ENCODE data around the gene SAMD11. TPM values are rescaled to one million over a fixed set of nuclear protein-coding genes. Genes with fewer than 3 reads are reported as not detected.

Gene SAMD11
- total RNA-seq, 1 donor from 2014 or later = 33.9 TPM

GRCh38 chr1:917076-917459, 6.7 kb upstream of the SAMD11 start:
- peaks cover 30% of the 10 kb centered on the region for H3K4me1 ChIP-seq
- no peak for DNase-seq (ENCODE audit: extremely low spot score in 2 of 2)
- H3K27ac ChIP-seq = no peak overlapping the region
- H3K4me3 ChIP-seq = no peak overlapping the region
- H3K27me3 ChIP-seq = no peaks in the 10 kb centered on the region
- no peaks in the 10 kb centered on the region for H3K36me3 ChIP-seq
- intact Hi-C loops (cut with DNase I) = no loop called here
- TF ChIP-seq POLR2A (IDR thresholded peaks at IDR 0.05) (no peak), POLR2AphosphoS5 (IDR thresholded peaks at IDR 0.05; ENCODE audit: insufficient read depth in 1 of 2, low read depth in 1 of 2) (no peak)
- TF ChIP-seq, protein P1, sequence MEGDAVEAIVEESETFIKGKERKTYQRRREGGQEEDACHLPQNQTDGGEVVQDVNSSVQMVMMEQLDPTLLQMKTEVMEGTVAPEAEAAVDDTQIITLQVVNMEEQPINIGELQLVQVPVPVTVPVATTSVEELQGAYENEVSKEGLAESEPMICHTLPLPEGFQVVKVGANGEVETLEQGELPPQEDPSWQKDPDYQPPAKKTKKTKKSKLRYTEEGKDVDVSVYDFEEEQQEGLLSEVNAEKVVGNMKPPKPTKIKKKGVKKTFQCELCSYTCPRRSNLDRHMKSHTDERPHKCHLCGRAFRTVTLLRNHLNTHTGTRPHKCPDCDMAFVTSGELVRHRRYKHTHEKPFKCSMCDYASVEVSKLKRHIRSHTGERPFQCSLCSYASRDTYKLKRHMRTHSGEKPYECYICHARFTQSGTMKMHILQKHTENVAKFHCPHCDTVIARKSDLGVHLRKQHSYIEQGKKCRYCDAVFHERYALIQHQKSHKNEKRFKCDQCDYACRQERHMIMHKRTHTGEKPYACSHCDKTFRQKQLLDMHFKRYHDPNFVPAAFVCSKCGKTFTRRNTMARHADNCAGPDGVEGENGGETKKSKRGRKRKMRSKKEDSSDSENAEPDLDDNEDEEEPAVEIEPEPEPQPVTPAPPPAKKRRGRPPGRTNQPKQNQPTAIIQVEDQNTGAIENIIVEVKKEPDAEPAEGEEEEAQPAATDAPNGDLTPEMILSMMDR (IDR thresholded peaks at IDR 0.05) = no peak
- H3K9me3 ChIP-seq = no peaks in the 10 kb centered on the region

DNA sequence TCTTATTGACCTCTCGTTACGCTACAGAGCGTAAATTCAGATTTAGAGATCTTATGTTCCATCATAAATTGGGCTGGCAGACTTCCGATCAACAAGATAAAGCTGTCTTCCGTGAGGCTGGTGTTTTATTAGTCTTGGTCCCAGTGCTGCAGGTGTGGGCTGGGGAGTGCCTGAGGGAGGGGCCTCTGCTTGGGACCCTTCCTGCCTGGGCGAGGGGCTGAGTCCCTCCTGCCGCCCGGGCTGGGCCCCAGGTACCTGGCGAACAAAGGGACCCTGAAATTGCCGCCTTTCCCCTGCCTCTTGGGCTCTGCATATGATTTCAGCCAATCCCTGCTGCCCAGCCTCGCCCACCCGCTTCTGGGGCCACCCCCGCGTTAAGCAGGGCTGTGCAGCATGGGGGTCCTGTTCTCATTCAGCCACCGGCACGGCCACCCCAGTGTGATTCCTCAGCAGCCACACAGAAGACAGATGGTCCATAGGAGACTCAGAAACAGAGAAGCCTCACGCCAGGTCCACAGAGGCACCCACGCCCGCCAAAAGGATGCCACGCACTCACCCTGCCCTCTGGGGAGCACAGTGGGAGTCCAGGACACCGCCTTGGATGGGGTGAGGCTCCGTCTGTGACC, 6.1 kb upstream of the SAMD11 start:
- Histone ChIP-seq H3K9me3 (no peaks in the 10 kb centered on the region), H3K36me3 (no peaks in the 10 kb centered on the region), H3K4me3 (no peak overlapping the region), H3K4me1 (peaks cover 30% of the 10 kb centered on the region), H3K27me3 (no peaks in the 10 kb centered on the region), H3K27ac (no peak overlapping the region)
- no peak for DNase-seq (ENCODE audit: extremely low spot score in 2 of 2)
- no peak for TF ChIP-seq POLR2A (IDR thresholded peaks at IDR 0.05)
- TF ChIP-seq POLR2AphosphoS5 (IDR thresholded peaks at IDR 0.05; ENCODE audit: insufficient read depth in 1 of 2, low read depth in 1 of 2) = no peak
- TF ChIP-seq, protein P1 (IDR thresholded peaks at IDR 0.05) = no peak
- intact Hi-C loops (cut with DNase I) = no loop called here

- Histone ChIP-seq H3K9me3 (no peaks in the 10 kb centered on the region), H3K4me1 (peaks cover 38% of the 10 kb centered on the region), H3K27ac (no peak overlapping the region), H3K27me3 (no peaks in the 10 kb centered on the region), H3K36me3 (no peaks in the 10 kb centered on the region), H3K4me3 (no peak overlapping the region)
- TF ChIP-seq, protein P1 (IDR thresholded peaks at IDR 0.05) = no peak
- TF ChIP-seq POLR2AphosphoS5 (IDR thresholded peaks at IDR 0.05; ENCODE audit: insufficient read depth in 1 of 2, low read depth in 1 of 2) (no peak), POLR2A (IDR thresholded peaks at IDR 0.05) (no peak)
- intact Hi-C loops (cut with DNase I) = no loop called here
- no peak for DNase-seq (ENCODE audit: extremely low spot score in 2 of 2)
Observed at GRCh38 chr1:918353-918752, 5.4 kb upstream of the SAMD11 start.

DNA sequence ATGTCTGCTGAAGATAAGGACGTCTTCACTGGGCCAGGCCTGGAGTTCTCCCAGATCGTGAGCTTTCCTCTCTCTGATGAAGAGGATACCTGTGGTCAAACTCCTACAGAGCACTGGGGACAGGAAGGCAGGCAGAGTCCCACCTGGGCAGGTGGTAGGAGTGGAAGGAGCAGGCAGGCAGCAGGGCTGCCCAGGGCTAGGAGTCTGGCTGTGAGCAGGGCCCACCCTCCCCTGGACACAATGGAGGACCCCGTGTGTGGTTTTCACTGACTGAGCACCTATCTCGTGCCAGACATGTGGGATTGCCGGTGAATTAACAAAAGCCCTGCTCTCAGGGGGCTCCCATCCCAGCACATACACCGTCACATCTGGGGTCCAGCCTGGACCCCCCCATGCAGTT, 4.9 kb upstream of the SAMD11 start:
- H3K4me3 ChIP-seq = no peak overlapping the region
- no peak for DNase-seq (ENCODE audit: extremely low spot score in 2 of 2)
- peaks cover 40% of the 10 kb centered on the region for H3K4me1 ChIP-seq
- H3K36me3 ChIP-seq = no peaks in the 10 kb centered on the region
- H3K27ac ChIP-seq = no peak overlapping the region
- no peaks in the 10 kb centered on the region for H3K27me3 ChIP-seq
- no peaks in the 10 kb centered on the region for H3K9me3 ChIP-seq
- intact Hi-C loops (cut with DNase I) = no loop called here
- no peak for TF ChIP-seq POLR2A (IDR thresholded peaks at IDR 0.05)
- no peak for TF ChIP-seq POLR2AphosphoS5 (IDR thresholded peaks at IDR 0.05; ENCODE audit: insufficient read depth in 1 of 2, low read depth in 1 of 2)
- TF ChIP-seq, protein P1 (IDR thresholded peaks at IDR 0.05) = no peak

DNA sequence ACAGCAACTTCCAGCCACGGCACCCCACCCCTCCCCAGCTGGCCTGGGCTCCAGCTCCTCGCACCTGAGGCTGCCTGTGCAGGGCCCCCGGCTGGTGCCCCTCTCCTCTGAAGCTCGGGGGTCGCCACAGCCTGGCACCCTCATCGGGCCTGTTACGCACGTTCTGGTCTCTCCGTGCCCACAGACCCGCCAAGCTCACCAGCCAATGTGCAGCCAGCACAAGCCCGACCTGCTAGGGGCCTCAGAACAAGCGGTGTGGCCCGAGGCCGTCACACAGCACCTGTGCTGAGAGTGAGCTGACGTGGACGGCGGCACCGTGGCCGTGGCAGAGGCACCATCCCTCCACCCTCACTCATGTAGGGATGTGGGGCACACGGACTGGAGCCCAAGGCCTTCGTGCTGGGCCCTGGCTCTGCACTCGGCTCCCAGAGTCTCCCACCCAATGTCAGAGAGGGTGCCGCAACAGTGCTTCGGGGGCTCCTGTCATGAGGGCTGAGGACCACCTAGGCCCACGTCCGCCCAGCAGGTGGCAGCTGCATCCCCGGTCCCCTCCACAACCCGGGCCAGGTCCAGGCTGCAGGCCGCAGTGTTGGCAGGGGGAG, 4.4 kb upstream of the SAMD11 start:
- H3K4me1 ChIP-seq = peaks cover 40% of the 10 kb centered on the region

More for the DNA sequence above, 4.4 kb upstream of the SAMD11 start:
- intact Hi-C loops (cut with DNase I) = no loop called here
- Histone ChIP-seq H3K9me3 (no peaks in the 10 kb centered on the region), H3K27ac (no peak overlapping the region), H3K4me3 (no peak overlapping the region), H3K27me3 (no peaks in the 10 kb centered on the region), H3K36me3 (no peaks in the 10 kb centered on the region)
- no peak for DNase-seq (ENCODE audit: extremely low spot score in 2 of 2)
- TF ChIP-seq, protein P1 (IDR thresholded peaks at IDR 0.05) = no peak
- TF ChIP-seq POLR2AphosphoS5 (IDR thresholded peaks at IDR 0.05; ENCODE audit: insufficient read depth in 1 of 2, low read depth in 1 of 2) = no peak
- TF ChIP-seq POLR2A (IDR thresholded peaks at IDR 0.05) = no peak
